Ovary (tissue), 9 donors: ENCODE measurements around the gene IPPK. TPM values are rescaled to one million over a fixed set of nuclear protein-coding genes. Genes with fewer than 3 reads are reported as not detected.

Experiments used
- DNase-seq, 5 donors: peaks; one replicate each; pipeline ENCODE4 v3.0.0-alpha.2; 2019 to 2020
- H3K27ac ChIP-seq, 2 donors: fragments of 200-600 bp; one replicate each; pipeline versions ENCODE4 v1.5.1 to v1.8.0; 2019 to 2022
- H3K27me3 ChIP-seq: fragments of 200-600 bp; one replicate; pipeline ENCODE4 v1.8.0; 2022
- H3K36me3 ChIP-seq: fragments of 200-600 bp; sonication (generic); one replicate; pipeline ENCODE4 v1.5.1; 2019
- H3K4me1 ChIP-seq: one replicate; pipeline ENCODE4 v1.8.1; 2013; ENCODE audit warnings: mild to moderate bottlenecking, moderate library complexity; ENCODE audit not compliant: insufficient read depth
- H3K4me3 ChIP-seq: fragments of 200-600 bp; sonication (generic); one replicate; pipeline ENCODE4 v1.5.1; 2017
- H3K9me3 ChIP-seq, 2 donors: fragments of 200-600 bp in 1 of 2; sonication (generic) in 1 of 2; one replicate each; pipeline versions ENCODE4 v1.5.1 to v1.8.1; 2013 to 2019; ENCODE audit warnings: mild to moderate bottlenecking in 1 of 2, moderate library complexity in 1 of 2
- CTCF ChIP-seq, 3 donors: fragments of 450-650 bp in 2 of 3; fragments of 200-600 bp in 1 of 3; IDR thresholded peaks; one replicate each; pipeline versions ENCODE4 v1.5.1 to v1.8.0; 2016 to 2022; ENCODE audit warnings: antibody characterized with exemption in 3 of 3, mild to moderate bottlenecking in 1 of 3
- EP300 ChIP-seq: sonication (generic); formaldehyde crosslinking; IDR thresholded peaks from one replicate; pipeline ENCODE4 v1.6.1; 2017; ENCODE audit warnings: antibody characterized with exemption
- POLR2A ChIP-seq: fragments of 450-650 bp; IDR thresholded peaks from one replicate; pipeline ENCODE4 v1.6.1; 2017; ENCODE audit warnings: antibody characterized with exemption, mild to moderate bottlenecking, moderate library complexity
- WGBS, 3 donors: extraction: QIAGEN DNeasy Blood & Tissue Kit in 1 of 3; methylation state at CpG; one replicate each; pipeline versions ENCODE4 v1.1.5 to v1.1.7; 2013 to 2017; 5-methylcytosine and 5-hydroxymethylcytosine counted together
- intact Hi-C, 4 donors: fragments of 100-400 bp; cut with DNase I; formaldehyde crosslinking; loops; one replicate each; pipeline versions ENCODE4 v1.11.0 to v1.15.1; 2022 to 2023
- polyA plus RNA-seq, 2 donors: library from polyadenylated mRNA; stranded (reverse); fragments of 200-250 nt in 1 of 2; fragments of 350-450 nt in 1 of 2; fragmentation: Illumina TruSeq in 1 of 2; extraction: RNeasy Lipid Tissue Mini Kit (QIAGEN cat#74804) in 1 of 2; gene quantifications; one replicate each; pipeline ENCODE4 v1.2.3, GENCODE V29; 2013 to 2014
- total RNA-seq, 7 donors: library from RNA; depleted of rRNA in 2 of 7; stranded (reverse); fragments of >200 nt in 2 of 7; fragmentation: NEBNext Ultra II Directional in 3 of 7; extraction: Animal tissue kit (Norgen Biotek cat#: 25700) in 3 of 7; gene quantifications; one replicate each; pipeline versions ENCODE4 v1.1.0 to v1.2.4, GENCODE V29; 2016 to 2023
- donor health status: DM: no; HTN: no; CAD: no; lungs with moderate emphysema.
- donor health status: DM: no; HTN: no; CAD: no.
- donor health status: Bipolar disorder and iron deficiency.
- donor health status: DM: yes; HTN: yes; CAD: no.
- donor health status: DM: no; HTN: no; CAD: no.
- donor health status: DM: yes; HTN: yes; CAD: no.

IPPK gene
- total and polyA plus RNA-seq, 9 donors, result 4.7 to 8.5 (median 7.1) TPM

DNA sequence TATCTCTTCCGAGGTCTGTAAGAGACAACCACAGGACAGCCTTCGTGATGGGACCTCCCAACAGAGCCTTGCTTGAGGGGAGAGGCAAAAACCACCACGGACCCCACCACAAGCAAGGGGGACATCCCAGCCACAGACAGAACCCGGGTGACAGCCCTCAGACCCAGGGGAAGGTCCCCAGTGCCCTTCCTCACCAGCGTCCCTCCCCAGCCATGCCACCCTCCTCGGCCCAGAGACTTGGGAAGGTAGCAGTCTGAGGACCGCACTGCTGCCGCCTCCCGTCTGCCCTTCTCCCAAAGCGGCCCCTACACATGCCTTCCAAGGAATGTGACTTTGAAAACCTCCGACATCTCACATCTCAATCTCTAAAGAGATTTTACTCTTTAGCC, 13.4 kb downstream of the IPPK start:
- no peaks in the 10 kb centered on the region for H3K36me3 ChIP-seq
- no peak overlapping the region for H3K27ac ChIP-seq
- H3K4me1 ChIP-seq, result peaks cover 3% of the 10 kb centered on the region
- DNase-seq, result peak in 2 of 5 donors; percentile 7 to 16
- H3K4me3 ChIP-seq, result no peak overlapping the region
- H3K27me3 ChIP-seq, result no peaks in the 10 kb centered on the region
- WGBS, 3 donors, result 91 to 93% (median 92%) methylated on average over 11 of the region's 11 CpGs
- TF ChIP-seq POLR2A (no peak), EP300 (no peak), CTCF (IDR thresholded peaks at IDR 0.05) (no peak)
- H3K9me3 ChIP-seq, result no peaks in the 10 kb centered on the region
- intact Hi-C loops, result no loop called here

DNA sequence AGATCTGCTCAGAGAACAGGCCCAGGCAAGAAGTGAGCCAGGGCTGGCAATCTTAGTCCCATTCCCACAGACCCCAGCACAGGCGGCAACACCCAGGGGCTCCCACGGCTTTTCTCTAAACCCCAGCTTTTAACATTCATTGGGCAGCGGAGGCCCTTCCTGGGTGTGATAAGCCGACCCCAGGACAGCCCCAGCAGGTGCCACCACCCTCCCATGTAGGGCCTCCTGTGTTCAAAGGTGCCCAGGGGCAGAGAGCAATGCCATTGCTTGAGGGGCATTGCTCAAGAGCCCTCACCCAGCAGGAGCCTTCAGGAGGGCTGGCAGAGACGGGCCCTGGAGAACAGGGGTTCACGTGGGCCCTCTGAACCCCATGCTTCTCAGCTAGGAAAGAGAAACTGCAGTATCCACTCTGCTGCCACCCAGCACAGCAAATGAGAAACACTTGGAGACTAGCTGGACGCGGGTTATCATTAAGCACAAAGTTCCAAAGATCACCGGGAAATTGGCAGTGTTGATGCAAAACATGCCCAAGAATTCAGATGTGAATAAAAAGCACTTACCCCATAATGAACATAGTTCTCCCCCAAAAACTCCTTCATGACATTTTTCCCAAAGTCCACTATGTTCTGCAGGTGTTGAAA, 13.9 kb downstream of the IPPK start:
- peaks cover 6% of the 10 kb centered on the region for H3K4me1 ChIP-seq
- H3K27ac ChIP-seq, result no peak overlapping the region
- no peak for TF ChIP-seq EP300
- no peak for TF ChIP-seq CTCF (IDR thresholded peaks at IDR 0.05)
- no peak for TF ChIP-seq POLR2A
- intact Hi-C loops, result no loop called here
- no peaks in the 10 kb centered on the region for H3K9me3 ChIP-seq
- DNase-seq, result peak in 3 of 5 donors; percentile 7 to 18 (median 14)
- no peaks in the 10 kb centered on the region for H3K27me3 ChIP-seq
- no peaks in the 10 kb centered on the region for H3K36me3 ChIP-seq
- WGBS, 3 donors, result 86 to 94% (median 91%) methylated on average over 9 of the region's 9 CpGs
- no peak overlapping the region for H3K4me3 ChIP-seq

DNA sequence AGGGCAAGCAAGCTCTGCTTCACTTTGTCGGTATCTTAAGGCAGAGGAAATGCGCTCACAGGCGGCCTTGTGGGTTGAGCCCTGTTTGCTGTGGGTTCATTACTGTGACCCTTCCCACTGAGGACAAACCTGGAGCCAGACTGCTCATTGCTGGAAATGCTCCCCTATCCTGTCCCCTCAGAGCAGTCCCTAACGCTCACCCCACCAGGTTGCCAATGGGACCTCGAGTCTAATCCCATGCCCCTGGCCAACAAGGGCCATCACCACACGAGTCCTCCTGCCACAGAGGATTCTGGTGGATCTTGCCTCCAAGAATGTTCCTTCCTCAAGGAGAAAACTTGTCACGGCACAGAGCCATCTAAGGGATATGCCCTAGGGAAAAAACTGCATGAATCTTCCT, 14.6 kb downstream of the IPPK start:
- intact Hi-C loops, result no loop called here
- WGBS, 3 donors, result 97 to 98% (median 97%) methylated on average over 7 of the region's 7 CpGs
- TF ChIP-seq CTCF (IDR thresholded peaks at IDR 0.05) (no peak), EP300 (no peak), POLR2A (no peak)
- Histone ChIP-seq H3K27ac (no peak overlapping the region), H3K36me3 (no peaks in the 10 kb centered on the region), H3K9me3 (no peaks in the 10 kb centered on the region), H3K27me3 (no peaks in the 10 kb centered on the region), H3K4me1 (peaks cover 9% of the 10 kb centered on the region), H3K4me3 (no peak overlapping the region)
- DNase-seq, result peak in 2 of 5 donors; percentile 17 to 18

DNA sequence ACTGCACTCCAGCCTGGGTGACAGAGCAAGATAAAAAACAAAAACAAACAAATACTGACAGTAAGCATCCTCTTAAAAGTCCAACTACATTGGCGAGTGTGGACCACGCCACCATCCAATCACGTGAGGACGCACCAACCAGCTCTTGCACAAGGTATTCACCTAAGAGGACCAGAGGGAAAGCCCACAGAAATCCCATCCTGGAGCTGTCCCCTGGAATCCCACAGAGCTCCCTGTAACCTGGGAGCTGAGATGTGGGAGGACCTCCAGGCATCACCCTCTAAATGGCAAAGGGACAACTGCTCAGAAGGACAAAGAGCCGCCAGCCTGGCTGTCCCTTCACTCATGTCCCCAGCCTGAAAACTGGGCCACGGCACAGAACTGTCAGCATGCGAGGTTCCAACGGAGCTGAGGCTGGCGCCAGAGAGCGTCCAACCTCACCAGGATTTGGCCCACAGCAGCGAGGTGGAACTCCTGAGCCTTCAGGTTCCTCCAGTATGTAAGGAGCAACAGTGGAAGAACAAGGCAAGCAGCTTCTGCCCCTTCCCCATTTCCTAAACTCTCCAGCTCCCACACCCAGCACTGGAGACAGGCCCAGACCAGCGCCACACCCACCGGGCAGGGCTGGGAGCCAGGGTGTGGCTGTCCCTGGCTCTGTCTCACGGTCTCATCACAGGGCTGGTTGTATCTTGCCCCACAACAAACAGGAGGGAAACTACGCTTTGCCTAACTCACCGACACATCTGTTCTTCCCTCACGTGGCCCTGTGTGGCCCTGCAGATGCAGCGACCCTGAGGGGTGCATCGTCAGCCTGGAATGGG, 15.2 kb downstream of the IPPK start:
- intact Hi-C loops, result loop anchor here in 1 of 4 donors (5.0 kb wide), 1 partner anchor 512 kb away; no protein-coding TSS in a partner anchor
- H3K4me3 ChIP-seq, result no peak overlapping the region
- 92 to 97% (median 94%) methylated on average over 17 to 19 of the region's 19 CpGs for WGBS, 3 donors
- H3K27ac ChIP-seq, result no peak overlapping the region
- H3K36me3 ChIP-seq, result no peaks in the 10 kb centered on the region
- peaks cover 11% of the 10 kb centered on the region for H3K4me1 ChIP-seq
- no peaks in the 10 kb centered on the region for H3K27me3 ChIP-seq
- TF ChIP-seq POLR2A (no peak), EP300 (no peak), CTCF (IDR thresholded peaks at IDR 0.05) (no peak)
- peak in 2 of 5 donors; percentile 18 to 32 for DNase-seq
- no peaks in the 10 kb centered on the region for H3K9me3 ChIP-seq
